ENCODE measurements around the gene CDCP1.

The CDCP1 gene

DNA sequence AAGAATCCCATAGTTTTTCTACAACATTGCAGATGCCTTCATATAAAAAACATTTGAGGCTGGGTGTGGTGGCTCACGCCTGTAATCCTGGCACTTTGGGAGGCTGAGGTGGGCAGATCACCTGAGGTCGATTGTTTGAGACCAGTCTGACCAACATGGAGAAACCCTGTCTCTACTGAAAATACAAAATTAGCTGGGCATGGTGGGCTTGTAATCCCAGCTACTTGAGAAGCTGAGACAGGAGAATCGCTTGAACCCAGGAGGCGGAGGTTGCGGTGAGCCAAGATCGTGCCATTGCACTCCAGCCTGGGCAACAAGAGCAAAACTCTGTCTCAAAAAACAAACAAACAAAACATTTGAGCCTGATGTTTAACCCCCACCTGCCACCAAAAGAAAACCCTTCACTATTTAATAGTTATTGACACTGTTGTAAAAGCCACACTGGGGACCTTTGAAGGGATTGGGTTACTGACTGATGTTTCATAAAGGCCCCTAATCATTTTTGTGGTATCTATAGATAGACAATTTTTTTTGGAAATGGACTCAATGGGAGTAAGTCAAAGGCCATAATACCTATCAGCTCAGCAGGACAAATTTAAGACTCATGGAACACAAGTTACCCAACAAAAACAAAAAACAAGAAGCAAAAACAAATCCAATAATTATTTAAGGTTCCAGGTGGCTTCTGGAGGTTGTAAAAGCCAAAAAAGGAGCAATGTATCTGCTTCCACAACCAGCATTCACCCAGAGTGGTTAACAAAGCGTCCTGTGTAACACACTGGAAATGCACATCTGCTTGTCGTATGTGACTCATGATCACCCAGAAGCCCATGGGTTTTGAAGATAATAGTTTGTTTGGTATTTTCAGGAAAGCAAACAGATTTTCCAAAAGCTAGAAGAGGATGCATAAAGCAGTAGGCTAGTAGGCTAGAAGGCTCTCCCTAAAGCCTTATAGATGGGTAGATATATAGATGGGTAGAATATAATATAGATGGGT lies 41.2 kb downstream of the CDCP1 start:
- TF ChIP-seq, protein P1, sequence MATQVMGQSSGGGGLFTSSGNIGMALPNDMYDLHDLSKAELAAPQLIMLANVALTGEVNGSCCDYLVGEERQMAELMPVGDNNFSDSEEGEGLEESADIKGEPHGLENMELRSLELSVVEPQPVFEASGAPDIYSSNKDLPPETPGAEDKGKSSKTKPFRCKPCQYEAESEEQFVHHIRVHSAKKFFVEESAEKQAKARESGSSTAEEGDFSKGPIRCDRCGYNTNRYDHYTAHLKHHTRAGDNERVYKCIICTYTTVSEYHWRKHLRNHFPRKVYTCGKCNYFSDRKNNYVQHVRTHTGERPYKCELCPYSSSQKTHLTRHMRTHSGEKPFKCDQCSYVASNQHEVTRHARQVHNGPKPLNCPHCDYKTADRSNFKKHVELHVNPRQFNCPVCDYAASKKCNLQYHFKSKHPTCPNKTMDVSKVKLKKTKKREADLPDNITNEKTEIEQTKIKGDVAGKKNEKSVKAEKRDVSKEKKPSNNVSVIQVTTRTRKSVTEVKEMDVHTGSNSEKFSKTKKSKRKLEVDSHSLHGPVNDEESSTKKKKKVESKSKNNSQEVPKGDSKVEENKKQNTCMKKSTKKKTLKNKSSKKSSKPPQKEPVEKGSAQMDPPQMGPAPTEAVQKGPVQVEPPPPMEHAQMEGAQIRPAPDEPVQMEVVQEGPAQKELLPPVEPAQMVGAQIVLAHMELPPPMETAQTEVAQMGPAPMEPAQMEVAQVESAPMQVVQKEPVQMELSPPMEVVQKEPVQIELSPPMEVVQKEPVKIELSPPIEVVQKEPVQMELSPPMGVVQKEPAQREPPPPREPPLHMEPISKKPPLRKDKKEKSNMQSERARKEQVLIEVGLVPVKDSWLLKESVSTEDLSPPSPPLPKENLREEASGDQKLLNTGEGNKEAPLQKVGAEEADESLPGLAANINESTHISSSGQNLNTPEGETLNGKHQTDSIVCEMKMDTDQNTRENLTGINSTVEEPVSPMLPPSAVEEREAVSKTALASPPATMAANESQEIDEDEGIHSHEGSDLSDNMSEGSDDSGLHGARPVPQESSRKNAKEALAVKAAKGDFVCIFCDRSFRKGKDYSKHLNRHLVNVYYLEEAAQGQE (IDR thresholded peaks at IDR 0.05; ENCODE audit: insufficient replicate concordance, low read depth): no peak
- TF ChIP-seq POLR2AphosphoS5 (IDR thresholded peaks at IDR 0.05; ENCODE audit: low read depth): no peak
- TF ChIP-seq SPI1 (IDR thresholded peaks at IDR 0.05; ENCODE audit: borderline replicate concordance, low read depth): no peak
- TF ChIP-seq, protein P2, sequence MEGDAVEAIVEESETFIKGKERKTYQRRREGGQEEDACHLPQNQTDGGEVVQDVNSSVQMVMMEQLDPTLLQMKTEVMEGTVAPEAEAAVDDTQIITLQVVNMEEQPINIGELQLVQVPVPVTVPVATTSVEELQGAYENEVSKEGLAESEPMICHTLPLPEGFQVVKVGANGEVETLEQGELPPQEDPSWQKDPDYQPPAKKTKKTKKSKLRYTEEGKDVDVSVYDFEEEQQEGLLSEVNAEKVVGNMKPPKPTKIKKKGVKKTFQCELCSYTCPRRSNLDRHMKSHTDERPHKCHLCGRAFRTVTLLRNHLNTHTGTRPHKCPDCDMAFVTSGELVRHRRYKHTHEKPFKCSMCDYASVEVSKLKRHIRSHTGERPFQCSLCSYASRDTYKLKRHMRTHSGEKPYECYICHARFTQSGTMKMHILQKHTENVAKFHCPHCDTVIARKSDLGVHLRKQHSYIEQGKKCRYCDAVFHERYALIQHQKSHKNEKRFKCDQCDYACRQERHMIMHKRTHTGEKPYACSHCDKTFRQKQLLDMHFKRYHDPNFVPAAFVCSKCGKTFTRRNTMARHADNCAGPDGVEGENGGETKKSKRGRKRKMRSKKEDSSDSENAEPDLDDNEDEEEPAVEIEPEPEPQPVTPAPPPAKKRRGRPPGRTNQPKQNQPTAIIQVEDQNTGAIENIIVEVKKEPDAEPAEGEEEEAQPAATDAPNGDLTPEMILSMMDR (IDR thresholded peaks at IDR 0.05; ENCODE audit: insufficient read depth, low read length): no peak
- no peak for TF ChIP-seq GABPA (IDR thresholded peaks at IDR 0.05; ENCODE audit: low read depth)
- Histone ChIP-seq H3K4me3 (replicated peaks; ENCODE audit: insufficient read depth, low read length) (no peak overlapping the region), H3K27me3 (ENCODE audit: insufficient read depth, poor library complexity, severe bottlenecking) (no peaks in the 10 kb centered on the region), H3K27ac (replicated peaks) (no peak overlapping the region)
- no peak for DNase-seq (ENCODE audit: low read depth in 1 of 2, low spot score in 1 of 2)

DNA sequence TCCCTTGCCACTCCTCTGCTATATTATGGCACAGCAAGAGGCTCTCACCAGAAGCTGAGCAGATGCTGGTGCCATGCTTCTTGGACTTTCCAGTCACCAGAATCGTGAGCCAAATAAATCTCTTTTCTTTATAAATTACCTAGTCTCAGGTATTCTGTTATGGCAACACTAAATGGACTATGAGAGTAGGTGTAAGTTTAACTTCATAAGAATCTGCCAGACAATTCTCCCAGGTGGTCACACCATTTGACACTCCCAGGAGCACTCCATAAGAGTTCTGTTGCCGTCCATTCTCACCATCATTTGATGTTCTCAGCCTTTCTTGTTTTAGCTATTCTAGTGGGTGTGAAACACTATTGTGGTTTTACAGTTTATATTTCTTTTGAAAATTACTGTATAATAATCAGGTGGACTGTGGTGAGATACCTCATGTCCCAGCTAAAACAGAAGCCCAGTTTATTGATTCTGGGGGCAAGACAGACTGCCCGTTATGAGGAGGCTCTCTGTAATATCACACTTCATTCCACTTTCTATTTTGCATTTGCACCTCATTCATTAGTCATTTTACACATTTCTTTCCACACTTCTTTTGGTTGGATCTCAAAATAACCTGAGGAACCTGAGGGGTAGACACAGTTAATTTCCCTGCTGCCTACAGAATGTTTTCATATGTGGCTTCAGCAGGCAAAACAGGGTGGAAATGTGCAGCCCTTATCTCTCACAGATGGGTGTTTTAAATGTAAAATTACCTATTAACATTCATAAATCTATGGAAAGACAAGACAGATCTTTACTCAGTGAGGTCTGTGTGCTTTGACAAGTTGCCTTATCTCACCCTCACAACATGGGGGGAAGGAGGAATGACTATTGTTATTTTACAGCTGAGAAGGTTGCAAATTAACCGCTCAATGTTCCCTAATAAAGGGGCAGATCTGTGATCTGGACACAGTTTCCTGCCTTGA lies 42.1 kb downstream of the CDCP1 start:
- no peaks in the 10 kb centered on the region for H3K27me3 ChIP-seq (ENCODE audit: insufficient read depth, poor library complexity, severe bottlenecking)
- H3K4me3 ChIP-seq (replicated peaks; ENCODE audit: insufficient read depth, low read length): no peak overlapping the region
- no peak overlapping the region for H3K27ac ChIP-seq (replicated peaks)
- no peak for DNase-seq (ENCODE audit: low read depth in 1 of 2, low spot score in 1 of 2)
- TF ChIP-seq SPI1 (IDR thresholded peaks at IDR 0.05; ENCODE audit: borderline replicate concordance, low read depth) (no peak), GABPA (IDR thresholded peaks at IDR 0.05; ENCODE audit: low read depth) (no peak), POLR2AphosphoS5 (IDR thresholded peaks at IDR 0.05; ENCODE audit: low read depth) (no peak)
- TF ChIP-seq, protein P2 (IDR thresholded peaks at IDR 0.05; ENCODE audit: insufficient read depth, low read length): no peak
- TF ChIP-seq, protein P1 (IDR thresholded peaks at IDR 0.05; ENCODE audit: insufficient replicate concordance, low read depth): no peak

DNA sequence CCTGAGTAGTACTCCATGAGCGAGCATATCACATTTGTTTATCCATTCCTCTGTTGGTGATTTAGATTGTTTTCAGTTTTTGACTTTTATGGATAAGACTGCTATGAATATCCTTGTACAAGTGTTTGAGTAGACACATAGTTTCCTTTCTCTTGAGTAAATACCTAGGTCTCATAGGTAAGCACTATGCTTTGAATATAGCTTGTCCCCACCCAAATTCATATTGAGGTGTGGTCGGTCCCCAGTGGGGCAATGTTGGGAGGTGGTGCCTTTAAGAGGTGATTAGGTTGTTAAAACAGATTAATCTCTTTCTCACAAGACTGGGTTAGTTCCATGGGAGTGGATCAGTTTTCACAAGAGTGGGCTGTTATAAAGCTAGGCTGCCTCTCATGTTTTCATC lies 42.8 kb downstream of the CDCP1 start:
- Histone ChIP-seq H3K4me3 (replicated peaks; ENCODE audit: insufficient read depth, low read length) (no peak overlapping the region), H3K27me3 (ENCODE audit: insufficient read depth, poor library complexity, severe bottlenecking) (no peaks in the 10 kb centered on the region), H3K27ac (replicated peaks) (no peak overlapping the region)
- no peak for DNase-seq (ENCODE audit: low read depth in 1 of 2, low spot score in 1 of 2)
- TF ChIP-seq SPI1 (IDR thresholded peaks at IDR 0.05; ENCODE audit: borderline replicate concordance, low read depth) (no peak), POLR2AphosphoS5 (IDR thresholded peaks at IDR 0.05; ENCODE audit: low read depth) (no peak), GABPA (IDR thresholded peaks at IDR 0.05; ENCODE audit: low read depth) (no peak)
- TF ChIP-seq, protein P2 (IDR thresholded peaks at IDR 0.05; ENCODE audit: insufficient read depth, low read length): no peak
- TF ChIP-seq, protein P1 (IDR thresholded peaks at IDR 0.05; ENCODE audit: insufficient replicate concordance, low read depth): no peak
